ENCODE measurements around the gene CDH23. TPM values are rescaled to one million over a fixed set of nuclear protein-coding genes. Genes with fewer than 3 reads are reported as not detected.

The CDH23 gene
- total RNA-seq, 1 experiment from 2014 or later = 7.8 TPM

GRCh38 chr10:71753091-71753959 is 356.6 kb downstream of the CDH23 start:
- no peak overlapping the region for H2AFZ ChIP-seq
- no peak for DNase-seq
- H3K4me3 ChIP-seq = no peak overlapping the region
- TF ChIP-seq EZH2 (IDR thresholded peaks at IDR 0.05; ENCODE audit: low read depth) = no peak
- TF ChIP-seq CTCF (conservative IDR thresholded peaks at IDR 0.05) = no peak
- no peak overlapping the region for H3K27ac ChIP-seq
- H3K9me2 ChIP-seq (ENCODE audit: insufficient read depth) = no peaks in the 10 kb centered on the region
- H4K20me1 ChIP-seq (ENCODE audit: insufficient read depth) = no peaks in the 10 kb centered on the region
- no peaks in the 10 kb centered on the region for H3K9me3 ChIP-seq (ENCODE audit: insufficient read depth, low read depth)
- peaks cover 5% of the 10 kb centered on the region; the same call in 1 of the 2 replicates for H3F3A ChIP-seq (ENCODE audit: insufficient read depth, low read depth)
- ChIA-PET CTCF (no interaction called here), POLR2A (ENCODE audit: unreplicated experiment) (interaction anchor here (0.7 kb wide), 1 partner anchor 37 kb away, joined by 4 read pairs; no protein-coding TSS in a partner anchor)
- H3K4me2 ChIP-seq = no peak overlapping the region
- no peaks in the 10 kb centered on the region for H3K36me3 ChIP-seq (ENCODE audit: low read depth)
- no peaks in the 10 kb centered on the region for H3K27me3 ChIP-seq (ENCODE audit: insufficient read depth, low read depth)
- H3K79me2 ChIP-seq (ENCODE audit: low read depth) = no peaks in the 10 kb centered on the region
- intact Hi-C loops (cut with micrococcal nuclease; ENCODE audit: unreplicated experiment) = no loop called here
- H3K4me1 ChIP-seq (replicated peaks; ENCODE audit: insufficient read depth) = no peaks in the 10 kb centered on the region
- BruUV-seq (replicated peaks) = no TSS peak

GRCh38 chr10:71753960-71754505 is 357.3 kb downstream of the CDH23 start:
- no peak overlapping the region for H3K4me2 ChIP-seq
- H3K27me3 ChIP-seq (ENCODE audit: insufficient read depth, low read depth) = no peaks in the 10 kb centered on the region
- no peaks in the 10 kb centered on the region for H3K36me3 ChIP-seq (ENCODE audit: low read depth)
- H2AFZ ChIP-seq = no peak overlapping the region
- CTCF ChIA-PET = no interaction called here
- peaks cover 5% of the 10 kb centered on the region; the same call in 1 of the 2 replicates for H3F3A ChIP-seq (ENCODE audit: insufficient read depth, low read depth)
- no peak overlapping the region for H3K4me3 ChIP-seq
- no peaks in the 10 kb centered on the region for H4K20me1 ChIP-seq (ENCODE audit: insufficient read depth)
- peaks cover 6% of the 10 kb centered on the region; the same call in 1 of the 2 replicates for H3K4me1 ChIP-seq (replicated peaks; ENCODE audit: insufficient read depth)
- no peak for DNase-seq
- no peak overlapping the region for H3K27ac ChIP-seq
- TF ChIP-seq CTCF (conservative IDR thresholded peaks at IDR 0.05) (no peak), EZH2 (IDR thresholded peaks at IDR 0.05; ENCODE audit: low read depth) (no peak)
- intact Hi-C loops (cut with micrococcal nuclease; ENCODE audit: unreplicated experiment) = no loop called here
- POLR2A ChIA-PET (ENCODE audit: unreplicated experiment) = interaction anchor here (0.7 kb wide), 1 partner anchor 33 kb away, joined by 4 read pairs; no protein-coding TSS in a partner anchor
- no peaks in the 10 kb centered on the region for H3K9me3 ChIP-seq (ENCODE audit: insufficient read depth, low read depth)
- BruUV-seq (replicated peaks) = no TSS peak
- H3K79me2 ChIP-seq (ENCODE audit: low read depth) = no peaks in the 10 kb centered on the region
- H3K9me2 ChIP-seq (ENCODE audit: insufficient read depth) = no peaks in the 10 kb centered on the region

GRCh38 chr10:71754562-71754961 is 357.8 kb downstream of the CDH23 start:
- peaks cover 8% of the 10 kb centered on the region; the same call in 1 of the 2 replicates for H3K4me1 ChIP-seq (replicated peaks; ENCODE audit: insufficient read depth)
- no peak overlapping the region for H3K4me2 ChIP-seq
- CTCF ChIA-PET = no interaction called here
- DNase-seq = no peak
- no peak for TF ChIP-seq CTCF (conservative IDR thresholded peaks at IDR 0.05)
- no peak for TF ChIP-seq EZH2 (IDR thresholded peaks at IDR 0.05; ENCODE audit: low read depth)
- H3K4me3 ChIP-seq = no peak overlapping the region
- no peaks in the 10 kb centered on the region for H3K79me2 ChIP-seq (ENCODE audit: low read depth)
- no peaks in the 10 kb centered on the region for H3K9me3 ChIP-seq (ENCODE audit: insufficient read depth, low read depth)
- BruUV-seq (replicated peaks) = no TSS peak
- no peak overlapping the region for H3K27ac ChIP-seq
- H4K20me1 ChIP-seq (ENCODE audit: insufficient read depth) = no peaks in the 10 kb centered on the region
- no peaks in the 10 kb centered on the region for H3K36me3 ChIP-seq (ENCODE audit: low read depth)
- POLR2A ChIA-PET (ENCODE audit: unreplicated experiment) = interaction anchor here (0.6 to 0.7 kb wide), 2 partner anchors 34 to 161 kb away, joined by 3 to 4 read pairs; no protein-coding TSS in a partner anchor
- H3F3A ChIP-seq (ENCODE audit: insufficient read depth, low read depth) = peaks cover 5% of the 10 kb centered on the region; the same call in 1 of the 2 replicates
- intact Hi-C loops (cut with micrococcal nuclease; ENCODE audit: unreplicated experiment) = no loop called here
- no peaks in the 10 kb centered on the region for H3K27me3 ChIP-seq (ENCODE audit: insufficient read depth, low read depth)
- H3K9me2 ChIP-seq (ENCODE audit: insufficient read depth) = no peaks in the 10 kb centered on the region
- no peak overlapping the region for H2AFZ ChIP-seq
